ENCODE measurements around the gene TCAP.

- TF ChIP-seq EZH2 (IDR thresholded peaks at IDR 0.05; ENCODE audit: borderline replicate concordance, low read depth, low read length, poor library complexity, severe bottlenecking): no peak
- TF ChIP-seq CTCF (conservative IDR thresholded peaks at IDR 0.05; ENCODE audit: low read depth, low read length): no peak
These were observed 49.7 kb upstream of the TCAP start for GRCh38 chr17:39615434-39615833.
